Measurements from ENCODE around the gene DGKI.

GRCh38 chr7:137838706-137839315 lies 8.0 kb downstream of the DGKI start:
- TF ChIP-seq CTCF (IDR thresholded peaks at IDR 0.05 in 4 of 5, conservative IDR thresholded peaks at IDR 0.05 in 1 of 5) (no peak), POLR2A (IDR thresholded peaks at IDR 0.05) (no peak)
